DND-41 (cell line): ENCODE data around the gene MMP24OS.

Experiments
- ATAC-seq: fragments of 200-7000 bp; cut with Tn5 transposase; 3 replicates; pipeline ENCODE4 v1.9.1; 2021; ENCODE audit warnings: low read depth; ENCODE audit not compliant: insufficient read depth
- DNase-seq: peaks from one replicate; pipeline ENCODE4 v3.0.0-alpha.2; 2020
- H2AFZ ChIP-seq: 2 replicates; pipeline ENCODE4 v1.6.0; 2012; ENCODE audit warnings: low read depth, low read length
- H3K27ac ChIP-seq: 2 replicates; pipeline ENCODE4 v1.5.1; 2012; ENCODE audit warnings: low read length, inconsistent platforms
- H3K27me3 ChIP-seq: fragments of 200-600 bp; sonication (generic); 2 replicates; pipeline ENCODE4 v1.6.0; 2012; ENCODE audit warnings: low read length, mild to moderate bottlenecking, inconsistent platforms; ENCODE audit not compliant: insufficient read depth, poor library complexity
- H3K36me3 ChIP-seq: 2 replicates; pipeline ENCODE4 v1.5.1; 2012; ENCODE audit warnings: low read length, inconsistent platforms; ENCODE audit not compliant: insufficient read depth
- H3K4me1 ChIP-seq: 2 replicates; pipeline ENCODE4 v1.5.1; 2012; ENCODE audit warnings: mild to moderate bottlenecking, low read length; ENCODE audit not compliant: insufficient read depth
- H3K4me2 ChIP-seq: 2 replicates; pipeline ENCODE4 v1.6.0; 2012; ENCODE audit warnings: mild to moderate bottlenecking, moderate library complexity, low read length, inconsistent platforms; ENCODE audit not compliant: insufficient read depth
- H3K4me3 ChIP-seq, 2 experiments: fragments of 200-600 bp in 1 of 2; shearing (Covaris generic) in 1 of 2; 2 replicates each; pipeline ENCODE4 v1.5.1; 2012 to 2016; ENCODE audit warnings: inconsistent platforms in 2 of 2, low read length in 2 of 2, mild to moderate bottlenecking in 2 of 2, low read depth in 1 of 2, moderate library complexity in 1 of 2
- H3K79me2 ChIP-seq: 2 replicates; pipeline ENCODE4 v1.6.0; 2012; ENCODE audit warnings: low read length, inconsistent platforms; ENCODE audit not compliant: insufficient read depth
- H3K9ac ChIP-seq: 2 replicates; pipeline ENCODE4 v1.6.0; 2012; ENCODE audit warnings: low read depth, mild to moderate bottlenecking, inconsistent platforms, low read length, moderate library complexity
- H3K9me3 ChIP-seq: 2 replicates; pipeline ENCODE4 v1.5.1; 2012; ENCODE audit warnings: low read length, moderate library complexity, mild to moderate bottlenecking, inconsistent platforms; ENCODE audit not compliant: insufficient read depth, severe bottlenecking
- H4K20me1 ChIP-seq: 2 replicates; pipeline ENCODE4 v1.6.0; 2012; ENCODE audit warnings: low read length; ENCODE audit not compliant: insufficient read depth
- EZH2 ChIP-seq: IDR thresholded peaks from 3 replicates; pipeline ENCODE4 v1.6.1; 2012; ENCODE audit warnings: borderline replicate concordance, low read depth, mild to moderate bottlenecking, moderate library complexity, low read length, inconsistent platforms; ENCODE audit not compliant: severe bottlenecking
- TF ChIP-seq, protein P1 (sequence below): IDR thresholded peaks from 2 replicates; pipeline ENCODE4 v1.5.1; 2012; ENCODE audit warnings: borderline replicate concordance, low read length, moderate library complexity, mild to moderate bottlenecking; ENCODE audit not compliant: poor library complexity, severe bottlenecking; ENCODE audit errors: extremely low read depth

The MMP24OS gene

DNA sequence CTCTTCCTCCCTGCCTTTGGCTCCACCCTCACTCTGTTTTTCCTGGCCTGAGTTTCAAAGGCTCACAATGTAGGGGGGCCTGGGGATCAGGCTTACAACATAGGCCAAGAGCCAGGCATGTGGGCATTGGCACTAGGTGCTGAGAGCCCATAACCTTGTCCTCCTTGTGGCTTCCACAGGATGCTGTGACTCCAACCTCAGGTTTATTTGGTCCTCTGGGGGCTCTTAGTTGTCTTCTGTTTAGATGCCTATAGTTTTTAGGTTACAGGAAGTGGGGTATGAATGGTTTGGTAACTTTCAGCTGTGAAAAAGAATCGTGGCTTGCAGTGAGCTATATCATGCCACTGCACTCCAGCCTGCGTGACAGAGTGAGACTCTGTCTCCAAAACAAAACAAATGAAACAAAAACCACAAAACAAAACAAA is 25.9 kb downstream of the MMP24OS start:
- no peak overlapping the region for H2AFZ ChIP-seq
- no peaks in the 10 kb centered on the region for H3K36me3 ChIP-seq
- TF ChIP-seq EZH2: no peak
- TF ChIP-seq, protein P1, sequence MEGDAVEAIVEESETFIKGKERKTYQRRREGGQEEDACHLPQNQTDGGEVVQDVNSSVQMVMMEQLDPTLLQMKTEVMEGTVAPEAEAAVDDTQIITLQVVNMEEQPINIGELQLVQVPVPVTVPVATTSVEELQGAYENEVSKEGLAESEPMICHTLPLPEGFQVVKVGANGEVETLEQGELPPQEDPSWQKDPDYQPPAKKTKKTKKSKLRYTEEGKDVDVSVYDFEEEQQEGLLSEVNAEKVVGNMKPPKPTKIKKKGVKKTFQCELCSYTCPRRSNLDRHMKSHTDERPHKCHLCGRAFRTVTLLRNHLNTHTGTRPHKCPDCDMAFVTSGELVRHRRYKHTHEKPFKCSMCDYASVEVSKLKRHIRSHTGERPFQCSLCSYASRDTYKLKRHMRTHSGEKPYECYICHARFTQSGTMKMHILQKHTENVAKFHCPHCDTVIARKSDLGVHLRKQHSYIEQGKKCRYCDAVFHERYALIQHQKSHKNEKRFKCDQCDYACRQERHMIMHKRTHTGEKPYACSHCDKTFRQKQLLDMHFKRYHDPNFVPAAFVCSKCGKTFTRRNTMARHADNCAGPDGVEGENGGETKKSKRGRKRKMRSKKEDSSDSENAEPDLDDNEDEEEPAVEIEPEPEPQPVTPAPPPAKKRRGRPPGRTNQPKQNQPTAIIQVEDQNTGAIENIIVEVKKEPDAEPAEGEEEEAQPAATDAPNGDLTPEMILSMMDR: no peak
- H3K27me3 ChIP-seq: no peaks in the 10 kb centered on the region
- H3K4me3 ChIP-seq: no peak overlapping the region
- no peak overlapping the region for H3K9ac ChIP-seq
- H3K4me1 ChIP-seq: peaks cover 9% of the 10 kb centered on the region; the same call in 1 of the 2 replicates
- no peaks in the 10 kb centered on the region for H3K79me2 ChIP-seq
- H3K4me2 ChIP-seq: no peak overlapping the region
- H3K9me3 ChIP-seq: no peaks in the 10 kb centered on the region
- peak; percentile 73 for ATAC-seq
- H4K20me1 ChIP-seq: no peaks in the 10 kb centered on the region
- DNase-seq: no peak
- H3K27ac ChIP-seq: no peak overlapping the region

DNA sequence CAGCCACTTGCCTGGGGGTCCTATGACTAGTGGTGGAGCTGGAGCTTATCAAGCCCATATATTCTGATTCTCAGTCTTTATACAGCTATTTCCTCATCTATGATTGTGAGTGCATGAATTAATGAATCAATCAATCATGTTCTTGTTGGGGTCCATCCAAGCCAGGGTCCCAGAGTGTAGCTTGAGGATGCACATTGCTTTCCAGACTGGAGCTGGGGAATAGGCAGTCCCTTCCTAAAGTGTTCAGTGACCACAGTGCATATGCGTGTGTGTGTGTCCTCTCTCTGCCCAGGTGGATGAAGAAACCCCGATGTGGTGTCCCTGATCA is 26.3 kb downstream of the MMP24OS start:
- no peak for TF ChIP-seq EZH2
- TF ChIP-seq, protein P1: no peak
- Histone ChIP-seq H2AFZ (no peak overlapping the region), H3K4me3 (no peak overlapping the region), H3K36me3 (no peaks in the 10 kb centered on the region), H3K9ac (no peak overlapping the region), H3K9me3 (no peaks in the 10 kb centered on the region), H3K4me2 (no peak overlapping the region), H3K79me2 (no peaks in the 10 kb centered on the region), H3K4me1 (peaks cover 9% of the 10 kb centered on the region; the same call in 1 of the 2 replicates), H3K27ac (no peak overlapping the region), H4K20me1 (no peaks in the 10 kb centered on the region), H3K27me3 (no peaks in the 10 kb centered on the region)
- no peak for ATAC-seq
- DNase-seq: no peak

DNA sequence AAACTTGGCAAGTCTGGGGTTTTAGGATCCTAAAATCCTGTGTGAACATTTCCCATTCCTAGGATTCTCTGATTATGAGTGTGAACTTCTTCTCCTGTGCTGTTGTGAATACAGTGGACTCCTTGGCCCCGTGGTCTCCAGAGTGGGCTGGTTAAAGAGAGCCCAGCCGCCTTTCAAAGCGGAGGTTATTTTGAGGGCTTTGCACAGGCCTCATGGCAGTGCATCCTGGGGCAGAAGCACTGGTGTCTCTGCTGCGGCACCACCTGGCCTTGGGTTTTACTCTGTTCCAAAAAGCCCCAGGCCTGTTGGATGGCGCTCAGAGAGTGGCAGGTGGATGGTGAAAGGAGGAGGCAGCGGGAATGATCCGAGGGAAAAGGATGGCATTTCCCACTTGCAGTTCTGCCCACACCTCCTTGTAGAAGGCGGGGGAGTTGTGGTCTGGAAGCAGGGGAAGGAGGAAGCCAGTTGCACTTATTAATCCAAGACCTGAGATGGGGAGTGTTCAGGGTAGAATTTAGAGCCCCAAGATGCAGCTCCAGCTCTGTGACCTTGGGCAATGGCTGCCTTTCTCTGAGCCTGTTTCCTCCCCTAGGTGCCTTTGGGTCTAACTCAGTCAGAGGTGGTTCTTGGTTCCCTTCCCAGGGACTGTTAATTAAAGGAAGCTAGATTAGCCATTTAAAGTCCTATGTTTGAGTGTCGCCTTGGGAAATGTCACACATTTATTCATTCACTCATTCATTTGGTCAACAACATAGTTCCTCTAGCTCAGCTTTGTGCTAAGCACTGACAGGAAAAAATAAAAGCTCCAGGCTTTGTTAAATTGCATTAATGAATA is 29.1 kb downstream of the MMP24OS start:
- no peak overlapping the region for H3K27ac ChIP-seq
- no peak overlapping the region for H3K9ac ChIP-seq
- H2AFZ ChIP-seq: no peak overlapping the region
- no peak for TF ChIP-seq EZH2
- TF ChIP-seq, protein P1: no peak
- H3K4me2 ChIP-seq: no peak overlapping the region
- ATAC-seq (no peak), DNase-seq (no peak)
- H4K20me1 ChIP-seq: no peaks in the 10 kb centered on the region
- no peaks in the 10 kb centered on the region for H3K79me2 ChIP-seq
- H3K9me3 ChIP-seq: no peaks in the 10 kb centered on the region
- H3K36me3 ChIP-seq: no peaks in the 10 kb centered on the region
- H3K4me3 ChIP-seq: no peak overlapping the region
- H3K4me1 ChIP-seq: peaks cover 9% of the 10 kb centered on the region; the same call in 1 of the 2 replicates
- H3K27me3 ChIP-seq: no peaks in the 10 kb centered on the region
